Stimulated activated CD8-positive, alpha-beta memory T cell treated with anti-CD3 and anti-CD28 coated beads, Interleukin-12 subunit alpha, Interleukin-12 subunit beta, amount 100 ng/mL, for 24 hours (primary cell): ENCODE results near the gene EIF2S2.
"Not testable (repeated sequence)": the region's sequence is repeated elsewhere in the genome, so short reads cannot be mapped to it uniquely, and the experiment has no call there.

Source experiments
- DNase-seq: peaks from one replicate; pipeline ENCODE4 v3.0.0-alpha.2; 2020; ENCODE audit errors: extremely low read depth

The EIF2S2 gene

GRCh38 chr20:34111702-34112599 lies at the start of gene EIF2S2:
Gene EIF2S2 (minus strand): TSS chr20:34112243. CDS start chr20:34112110, 133 bp downstream.
- peak; percentile 87 for DNase-seq

GRCh38 chr20:34157697-34158096 lies 45.7 kb upstream of the EIF2S2 start:
- DNase-seq: not testable (repeated sequence)

- DNase-seq: no peak
Measured at GRCh38 chr20:34155836-34156235, 43.8 kb upstream of the EIF2S2 start.

GRCh38 chr20:34153169-34153568 lies 41.1 kb upstream of the EIF2S2 start:
- not testable (repeated sequence) for DNase-seq

GRCh38 chr20:34152073-34152472 lies 40.0 kb upstream of the EIF2S2 start:
- not testable (repeated sequence) for DNase-seq

GRCh38 chr20:34150306-34151000 lies 38.4 kb upstream of the EIF2S2 start:
- DNase-seq: no peak

GRCh38 chr20:34145280-34145819 lies 33.3 kb upstream of the EIF2S2 start:
- DNase-seq: no peak

GRCh38 chr20:34143951-34144350 lies 31.9 kb upstream of the EIF2S2 start:
- DNase-seq: no peak

- DNase-seq: no peak
Measured at GRCh38 chr20:34142121-34142520, 30.1 kb upstream of the EIF2S2 start.

GRCh38 chr20:34141293-34141692 lies 29.2 kb upstream of the EIF2S2 start:
- no peak for DNase-seq

- not testable (repeated sequence) for DNase-seq
Measured at GRCh38 chr20:34135525-34136275, 23.7 kb upstream of the EIF2S2 start.

- not testable (repeated sequence) for DNase-seq
Measured at GRCh38 chr20:34133365-34133860, 21.4 kb upstream of the EIF2S2 start.

GRCh38 chr20:34132943-34133342 lies 20.9 kb upstream of the EIF2S2 start:
- not testable (repeated sequence) for DNase-seq

GRCh38 chr20:34132491-34132890 lies 20.4 kb upstream of the EIF2S2 start:
- DNase-seq: not testable (repeated sequence)

- DNase-seq: no peak
Measured at GRCh38 chr20:34131491-34131890, 19.4 kb upstream of the EIF2S2 start.

- DNase-seq: no peak
Measured at GRCh38 chr20:34129518-34130162, 17.6 kb upstream of the EIF2S2 start.

GRCh38 chr20:34127792-34128191 lies 15.7 kb upstream of the EIF2S2 start:
- DNase-seq: no peak

- no peak for DNase-seq
Measured at GRCh38 chr20:34124469-34125249, 12.6 kb upstream of the EIF2S2 start.

- DNase-seq: no peak
Measured at GRCh38 chr20:34123309-34123708, 11.3 kb upstream of the EIF2S2 start.

GRCh38 chr20:34122274-34122980 lies 10.4 kb upstream of the EIF2S2 start:
- DNase-seq: no peak
